GM19043 (cell line): Measurements from ENCODE around the gene FEZ2.
A peak's percentile ranks its signal among the peaks of the same experiment; 100 is the strongest.

ENCODE experiments used
- ATAC-seq: cut with Tn5 transposase; IDR thresholded peaks from one replicate; pipeline ENCODE4 v1.9.1; 2021; ENCODE audit warnings: low read depth; ENCODE audit not compliant: unreplicated experiment

The FEZ2 gene

GRCh38 chr2:36562973-36563532 lies 34.9 kb downstream of the FEZ2 start:
- ATAC-seq, result no peak

- no peak for ATAC-seq
Observed at GRCh38 chr2:36562240-36562639, 35.7 kb downstream of the FEZ2 start.

- ATAC-seq, result no peak
Observed at GRCh38 chr2:36561237-36561944, 36.6 kb downstream of the FEZ2 start.

- ATAC-seq, result no peak
Observed at GRCh38 chr2:36560726-36561125, 37.2 kb downstream of the FEZ2 start.

- no peak for ATAC-seq
Observed at GRCh38 chr2:36559221-36559942, 38.6 kb downstream of the FEZ2 start.

GRCh38 chr2:36556842-36557241 lies 41.1 kb downstream of the FEZ2 start:
- ATAC-seq, result no peak

GRCh38 chr2:36555789-36556188 lies 42.2 kb downstream of the FEZ2 start:
- no peak for ATAC-seq

- ATAC-seq, result no peak
Observed at GRCh38 chr2:36554531-36554930, 43.4 kb downstream of the FEZ2 start.

- no peak for ATAC-seq
Observed at GRCh38 chr2:36553683-36554082, 44.3 kb downstream of the FEZ2 start.

GRCh38 chr2:36550006-36550405 lies 48.0 kb downstream of the FEZ2 start:
- ATAC-seq, result no peak

- no peak for ATAC-seq
Observed at GRCh38 chr2:36549165-36549574, 48.8 kb downstream of the FEZ2 start.

GRCh38 chr2:36547906-36548305 lies 50.1 kb downstream of the FEZ2 start:
- no peak for ATAC-seq

- no peak for ATAC-seq
Observed at GRCh38 chr2:36545871-36546416, 52.0 kb downstream of the FEZ2 start.

- no peak for ATAC-seq
Observed at GRCh38 chr2:36544638-36545338, 53.2 kb downstream of the FEZ2 start.

GRCh38 chr2:36541891-36542595 lies 55.9 kb downstream of the FEZ2 start:
- ATAC-seq, result no peak

GRCh38 chr2:36540986-36541754 lies 56.8 kb downstream of the FEZ2 start:
- no peak for ATAC-seq

GRCh38 chr2:36539631-36540030 lies 58.3 kb downstream of the FEZ2 start:
- ATAC-seq, result peak; percentile 81

GRCh38 chr2:36538335-36538734 lies 59.6 kb downstream of the FEZ2 start:
- ATAC-seq, result no peak

- ATAC-seq, result no peak
Observed at GRCh38 chr2:36536776-36537175, 61.2 kb downstream of the FEZ2 start.

GRCh38 chr2:36535099-36535498 lies 62.9 kb downstream of the FEZ2 start:
- ATAC-seq, result no peak
